Large intestine (tissue), 3 donors: ENCODE data around the gene KRT84. TPM values are rescaled to one million over a fixed set of nuclear protein-coding genes. Genes with fewer than 3 reads are reported as not detected.

Experiments used
- DNase-seq, 2 donors: peaks; one replicate each; pipeline versions ENCODE4 v3.0.0 to v3.0.0-alpha.2; 2013
- H3K27ac ChIP-seq: one replicate; pipeline ENCODE4 v1.5.1; 2013; ENCODE audit warnings: low read length
- H3K27me3 ChIP-seq: 2 replicates; pipeline ENCODE4 v1.6.1; 2013; ENCODE audit warnings: low read length; ENCODE audit not compliant: control insufficient read depth, insufficient read depth
- H3K36me3 ChIP-seq: 2 replicates; pipeline ENCODE4 v1.6.1; 2013; ENCODE audit warnings: low read length; ENCODE audit not compliant: control insufficient read depth, insufficient read depth
- H3K4me1 ChIP-seq: one replicate; pipeline ENCODE4 v1.6.1; 2013; ENCODE audit warnings: low read length; ENCODE audit not compliant: control insufficient read depth, insufficient read depth
- H3K4me3 ChIP-seq: one replicate; pipeline ENCODE4 v1.5.1; 2013; ENCODE audit warnings: low read length
- H3K9me3 ChIP-seq: one replicate; pipeline ENCODE4 v1.6.1; 2013; ENCODE audit warnings: mild to moderate bottlenecking, low read depth, low read length, moderate library complexity; ENCODE audit not compliant: control insufficient read depth
- WGBS: methylation state at CpG from one replicate; pipeline ENCODE4 v1.1.5; 2013; ENCODE audit warnings: low lambda C conversion rate; ENCODE audit not compliant: insufficient coverage; 5-methylcytosine and 5-hydroxymethylcytosine counted together
- polyA plus RNA-seq: library from polyadenylated mRNA; unstranded; fragments of 120-200 nt; gene quantifications from one replicate; pipeline ENCODE4 v1.2.1, GENCODE V29; 2013

KRT84 gene
- polyA plus RNA-seq, 1 donor, result not detected

DNA sequence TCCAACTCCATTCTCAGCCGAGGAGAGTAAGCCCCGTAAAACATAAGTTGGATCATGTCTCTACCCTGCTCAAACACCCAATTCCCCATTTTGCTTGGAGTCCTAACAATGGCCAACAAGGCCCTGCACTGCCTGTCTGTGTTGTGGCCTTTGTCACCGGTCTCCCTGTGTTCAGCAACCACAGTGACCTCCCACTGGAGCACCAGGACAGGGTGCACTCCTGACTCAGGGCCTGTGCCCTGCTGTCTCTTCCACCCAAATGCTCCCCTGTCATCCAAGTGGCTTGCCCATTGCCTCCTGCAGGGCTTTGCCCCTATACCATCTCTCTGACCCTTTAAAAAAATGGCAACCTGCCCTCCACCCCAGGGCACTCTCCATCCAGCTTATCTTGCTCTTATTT is 13.7 kb downstream of the KRT84 start:
- H3K9me3 ChIP-seq, result no peaks in the 10 kb centered on the region
- H3K27me3 ChIP-seq, result peaks cover 15% of the 10 kb centered on the region
- H3K36me3 ChIP-seq, result no peaks in the 10 kb centered on the region
- H3K27ac ChIP-seq, result no peak overlapping the region
- DNase-seq, result no peak
- H3K4me3 ChIP-seq, result no peak overlapping the region
- H3K4me1 ChIP-seq, result no peaks in the 10 kb centered on the region
- WGBS, result no CpG with 5 or more reads among the region's 3 CpGs

DNA sequence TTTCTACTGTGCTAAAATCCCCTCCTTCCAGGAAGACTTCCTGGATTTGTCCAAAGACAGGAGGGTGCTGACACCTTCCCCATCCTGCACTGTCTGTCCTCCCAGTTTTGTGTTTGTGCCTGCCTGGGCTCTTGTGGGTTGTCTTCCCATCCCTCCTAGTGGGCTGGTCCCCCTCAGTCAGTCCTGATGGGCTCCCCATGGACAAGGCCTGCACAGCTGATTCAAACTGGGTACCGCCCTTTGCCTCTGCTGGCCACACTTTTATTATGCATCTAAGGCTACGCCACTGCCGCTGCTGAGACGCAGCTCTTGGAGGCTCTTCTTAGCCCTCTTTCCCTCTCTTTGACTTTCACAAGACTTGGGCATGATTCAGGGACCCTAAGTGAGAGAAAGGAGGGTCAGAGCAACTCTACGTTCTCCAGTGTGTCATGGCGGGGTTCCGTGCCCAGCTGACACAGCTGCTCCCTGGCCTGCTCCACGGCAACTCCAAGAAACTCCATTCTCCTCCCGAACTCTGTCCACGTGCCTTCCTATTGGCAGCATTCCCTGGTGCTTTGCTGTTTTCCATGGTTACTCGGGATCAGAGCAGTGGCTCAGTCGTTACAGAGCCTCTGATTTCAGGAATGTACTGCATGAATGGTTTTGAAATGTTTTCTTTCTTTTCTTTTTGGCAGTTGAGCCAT is 14.4 kb downstream of the KRT84 start:
- no peak overlapping the region for H3K4me3 ChIP-seq
- 20% methylated on average over 1 of the region's 12 CpGs for whole genome bisulfite sequencing
- H3K27ac ChIP-seq, result no peak overlapping the region

DNA sequence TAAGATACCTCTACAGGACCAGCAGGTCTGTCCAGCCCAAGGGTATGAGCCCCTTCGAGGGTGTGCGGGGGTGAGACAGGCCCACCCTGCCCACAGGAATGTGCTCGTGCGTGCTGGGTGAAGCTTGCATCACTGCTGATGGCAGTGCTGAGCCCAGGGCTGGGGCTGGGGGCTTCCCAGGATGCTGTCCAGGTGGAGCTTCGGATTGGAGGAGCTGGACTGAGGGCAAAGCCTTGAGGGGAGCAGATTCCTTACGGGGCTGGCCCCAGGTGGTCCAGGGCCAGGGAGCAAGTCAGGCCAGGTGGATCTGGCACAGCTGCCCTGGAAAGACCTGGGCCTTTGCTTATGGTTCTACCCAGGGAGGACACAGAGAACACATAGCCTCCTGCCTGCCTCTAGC is 15.6 kb downstream of the KRT84 start:
- WGBS, result no CpG with 5 or more reads among the region's 6 CpGs
- no peaks in the 10 kb centered on the region for H3K4me1 ChIP-seq
- no peak for DNase-seq
- H3K27me3 ChIP-seq, result peaks cover 21% of the 10 kb centered on the region
- H3K27ac ChIP-seq, result no peak overlapping the region
- H3K4me3 ChIP-seq, result no peak overlapping the region
- no peaks in the 10 kb centered on the region for H3K36me3 ChIP-seq
- no peaks in the 10 kb centered on the region for H3K9me3 ChIP-seq

More for the DNA sequence above, 14.4 kb downstream of the KRT84 start:
- no peaks in the 10 kb centered on the region for H3K36me3 ChIP-seq
- DNase-seq, result peak; percentile 9 to 26
- H3K9me3 ChIP-seq, result no peaks in the 10 kb centered on the region
- H3K27me3 ChIP-seq, result peaks cover 19% of the 10 kb centered on the region
- H3K4me1 ChIP-seq, result no peaks in the 10 kb centered on the region

DNA sequence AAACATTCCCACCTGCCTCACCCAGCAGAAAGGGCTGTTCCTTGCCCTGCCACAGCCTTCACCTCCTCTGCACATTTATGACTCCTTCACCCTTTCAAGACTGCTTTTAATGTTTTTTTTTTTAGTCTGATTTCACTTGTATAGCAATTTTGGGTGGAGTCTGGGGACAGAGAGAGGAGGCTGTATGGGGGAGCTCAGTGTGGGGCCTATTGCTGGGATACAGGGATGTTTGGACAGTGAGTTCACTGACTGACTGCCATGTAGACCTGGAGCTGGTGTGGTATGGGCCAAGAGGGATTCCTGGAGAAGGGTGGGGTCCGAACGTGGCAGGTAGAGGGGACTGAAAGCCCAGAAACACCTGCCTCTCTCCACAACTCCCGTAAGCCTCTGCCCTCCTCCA is 16.2 kb downstream of the KRT84 start:
- Histone ChIP-seq H3K4me3 (no peak overlapping the region), H3K4me1 (no peaks in the 10 kb centered on the region), H3K9me3 (no peaks in the 10 kb centered on the region), H3K27me3 (peaks cover 24% of the 10 kb centered on the region), H3K27ac (no peak overlapping the region), H3K36me3 (no peaks in the 10 kb centered on the region)
- DNase-seq, result no peak
- WGBS, result no CpG with 5 or more reads among the region's 3 CpGs

DNA sequence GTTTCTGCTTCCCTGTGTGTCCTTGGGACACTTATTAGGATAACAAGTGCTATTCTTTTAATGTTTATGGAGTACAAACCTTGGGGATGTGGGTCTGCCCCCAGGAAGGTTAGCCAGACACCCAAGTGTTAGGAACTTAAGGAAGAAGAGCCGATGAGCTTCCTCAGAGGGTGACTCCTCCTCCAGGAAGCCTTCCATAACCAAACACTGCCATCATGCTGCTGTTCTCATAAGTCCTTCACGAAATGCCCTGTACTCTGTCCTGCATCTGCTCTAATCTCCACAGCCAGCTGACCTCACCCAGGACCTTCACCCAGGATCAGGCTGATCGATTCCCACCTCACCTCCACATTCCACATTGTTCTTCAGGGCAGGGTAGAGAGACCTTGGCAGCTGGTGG is 16.9 kb downstream of the KRT84 start:
- H3K9me3 ChIP-seq, result no peaks in the 10 kb centered on the region
- no peaks in the 10 kb centered on the region for H3K4me1 ChIP-seq
- no peak overlapping the region for H3K4me3 ChIP-seq
- WGBS, result no CpG with 5 or more reads among the region's 3 CpGs
- H3K27me3 ChIP-seq, result peaks cover 24% of the 10 kb centered on the region
- no peak for DNase-seq
- H3K36me3 ChIP-seq, result no peaks in the 10 kb centered on the region
- H3K27ac ChIP-seq, result no peak overlapping the region

DNA sequence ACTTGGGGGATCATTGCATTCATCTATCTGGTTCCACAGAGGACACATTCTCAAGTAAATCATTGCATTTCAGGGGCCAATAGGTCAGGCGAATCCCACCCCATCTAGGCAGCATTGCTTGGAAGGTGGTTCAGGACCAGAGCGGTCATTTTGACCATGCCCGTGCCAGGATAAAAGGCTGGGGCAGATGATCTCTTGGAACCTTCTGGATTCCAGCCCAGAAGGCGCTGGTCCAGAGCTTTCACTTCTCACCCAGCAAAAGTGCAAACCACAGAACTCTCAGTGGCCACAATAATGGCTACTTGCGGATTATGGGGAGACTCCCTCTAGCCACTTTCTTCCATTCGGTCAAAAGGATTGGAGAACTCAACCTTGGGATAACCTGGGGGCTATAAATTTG is 17.6 kb downstream of the KRT84 start:
- no peaks in the 10 kb centered on the region for H3K4me1 ChIP-seq
- no peaks in the 10 kb centered on the region for H3K36me3 ChIP-seq
- DNase-seq, result no peak
- no peak overlapping the region for H3K4me3 ChIP-seq
- no CpG with 5 or more reads among the region's 6 CpGs for WGBS
- H3K27me3 ChIP-seq, result peaks cover 24% of the 10 kb centered on the region
- H3K9me3 ChIP-seq, result no peaks in the 10 kb centered on the region
- no peak overlapping the region for H3K27ac ChIP-seq

DNA sequence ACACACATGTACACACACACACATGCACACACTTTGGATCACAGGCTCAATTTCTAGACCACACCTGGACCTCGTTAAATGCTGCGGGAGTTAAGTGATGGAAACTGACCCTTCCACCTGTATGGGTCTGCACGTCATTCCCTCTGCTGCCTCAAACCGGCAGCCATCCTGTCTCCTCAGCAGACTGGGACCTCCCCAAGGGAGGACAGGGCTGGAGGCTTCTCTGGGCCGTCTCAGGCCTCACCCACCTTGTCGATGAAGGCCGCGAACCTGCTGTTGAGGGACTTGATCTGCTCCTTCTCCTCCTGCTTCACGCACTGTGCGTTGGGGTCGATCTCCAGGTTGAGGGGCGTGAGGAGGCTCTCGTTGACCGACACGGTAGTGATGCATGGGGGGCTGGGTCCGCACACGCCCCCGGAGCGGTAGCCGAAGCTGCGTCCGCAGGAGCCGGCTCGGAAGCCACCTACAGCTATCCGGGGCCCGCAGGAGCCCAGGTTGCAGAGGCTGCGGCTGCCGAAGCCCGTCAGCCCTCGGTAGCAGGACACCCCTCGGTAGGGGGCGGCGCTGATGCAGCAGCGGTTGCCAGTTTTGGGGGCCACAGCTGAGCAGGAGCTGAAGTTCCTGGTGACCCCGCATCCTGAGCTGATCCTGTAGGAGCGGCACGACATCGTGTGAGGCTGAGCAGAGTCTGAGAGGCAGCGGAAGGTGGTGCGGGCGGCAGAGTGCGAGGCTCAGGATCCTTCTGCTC is 18.5 kb downstream of the KRT84 start, which contains the start of gene KRT85:
KRT85 (minus strand) TSS at position 744 of the 748 bp plus-strand sequence; CDS start at position 668, 76 bp downstream.
- Histone ChIP-seq H3K27ac (no peak within 1 kb of the TSS), H3K4me1 (no peaks in the 10 kb centered on the region), H3K9me3 (no peaks in the 10 kb centered on the region), H3K36me3 (no peaks in the 10 kb centered on the region), H3K27me3 (peaks cover 24% of the 10 kb centered on the region), H3K4me3 (no peak within 1 kb of the TSS)
- WGBS, result no CpG with 5 or more reads among the region's 42 CpGs
- no peak for DNase-seq

DNA sequence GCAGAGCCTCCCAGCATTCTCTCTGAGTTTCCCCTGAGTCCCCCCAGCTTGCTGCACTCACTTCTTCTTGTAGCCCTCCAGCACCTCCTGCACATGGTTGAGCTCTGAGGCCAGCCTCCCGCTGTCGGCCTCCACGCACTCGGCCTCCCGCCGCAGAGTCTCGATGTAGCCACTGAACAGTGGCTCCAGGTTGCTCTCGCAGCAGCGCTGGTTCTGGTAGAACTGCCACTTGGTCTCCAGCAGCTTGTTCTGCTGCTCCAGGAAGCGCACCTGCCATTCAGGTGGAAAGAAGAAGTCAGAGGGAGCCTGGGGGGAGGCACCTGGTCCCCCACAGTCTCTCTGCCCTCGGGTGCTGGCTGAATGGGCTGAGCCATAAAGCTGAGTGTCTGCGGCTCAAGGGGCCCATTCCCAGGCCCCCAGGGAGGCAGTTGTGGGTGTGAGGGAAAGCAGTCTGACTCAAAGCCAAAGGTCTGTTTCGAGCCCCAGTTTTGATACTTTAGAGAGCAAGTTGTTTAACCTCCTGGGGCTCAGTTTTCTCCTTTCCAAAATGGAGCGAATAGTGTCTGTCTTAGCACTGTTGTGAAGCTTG is 20.5 kb downstream of the KRT84 start:
- Histone ChIP-seq H3K4me3 (no peak overlapping the region), H3K9me3 (no peaks in the 10 kb centered on the region), H3K4me1 (no peaks in the 10 kb centered on the region), H3K27me3 (peaks cover 24% of the 10 kb centered on the region), H3K27ac (no peak overlapping the region), H3K36me3 (no peaks in the 10 kb centered on the region)
- WGBS, result no CpG with 5 or more reads among the region's 14 CpGs
- DNase-seq, result no peak

DNA sequence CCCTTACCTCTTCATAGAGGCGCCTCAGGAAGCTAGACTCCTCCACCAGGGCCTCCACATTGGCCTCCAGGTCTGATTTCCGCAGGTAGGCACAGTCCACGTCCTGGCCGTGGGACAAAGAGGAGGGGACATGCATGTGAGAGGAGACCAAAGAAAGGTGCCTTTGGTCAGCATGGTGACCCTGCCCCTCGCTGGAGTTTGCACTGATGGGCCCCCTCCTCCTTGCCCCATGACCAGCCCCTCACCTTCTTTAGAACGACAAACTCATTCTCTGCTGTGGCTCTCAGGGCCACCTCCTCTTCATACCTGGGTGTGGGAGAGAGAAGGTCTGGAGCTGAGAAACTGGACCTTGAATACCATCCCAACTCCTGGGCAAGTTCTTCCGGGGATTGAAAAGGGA is 21.4 kb downstream of the KRT84 start:
- DNase-seq, result no peak
- H3K27me3 ChIP-seq, result peaks cover 24% of the 10 kb centered on the region
- H3K27ac ChIP-seq, result no peak overlapping the region
- H3K36me3 ChIP-seq, result no peaks in the 10 kb centered on the region
- no peak overlapping the region for H3K4me3 ChIP-seq
- H3K4me1 ChIP-seq, result no peaks in the 10 kb centered on the region
- WGBS, result 100% methylated on average over 1 of the region's 7 CpGs
- no peaks in the 10 kb centered on the region for H3K9me3 ChIP-seq

DNA sequence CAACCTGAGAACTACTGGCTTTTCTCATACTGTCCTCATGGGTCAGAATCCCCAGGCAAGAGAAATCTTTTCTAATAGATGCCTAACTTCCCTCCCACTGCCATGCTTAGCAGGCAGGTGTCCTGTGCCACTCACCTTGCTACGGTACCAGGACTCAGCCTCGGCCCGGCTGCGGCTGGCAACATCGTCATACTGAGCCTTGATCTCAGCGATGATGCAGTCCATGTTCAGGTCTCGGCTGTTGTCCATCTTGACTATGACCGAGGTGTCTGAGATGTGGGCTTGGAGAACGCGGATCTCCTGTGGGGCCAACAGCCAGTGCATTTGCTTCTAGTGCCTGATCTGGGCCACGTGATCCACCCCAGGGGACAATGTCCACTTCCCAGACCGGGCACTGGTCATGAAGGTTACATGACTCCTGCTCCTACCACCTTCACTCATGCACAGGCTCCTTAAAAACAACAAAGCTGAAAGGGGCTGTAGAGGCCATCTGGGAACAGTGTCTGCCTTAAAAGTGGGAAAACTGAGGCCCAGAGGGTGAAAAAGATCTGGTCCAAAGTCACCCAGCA is 22.3 kb downstream of the KRT84 start:
- Histone ChIP-seq H3K4me1 (no peaks in the 10 kb centered on the region), H3K9me3 (no peaks in the 10 kb centered on the region)
- no CpG with 5 or more reads among the region's 12 CpGs for WGBS

More for the DNA sequence above, 22.3 kb downstream of the KRT84 start:
- Histone ChIP-seq H3K27me3 (peaks cover 23% of the 10 kb centered on the region), H3K27ac (no peak overlapping the region), H3K36me3 (no peaks in the 10 kb centered on the region), H3K4me3 (no peak overlapping the region)
- DNase-seq, result no peak
